ENCODE measurements around the gene TBC1D9.

The TBC1D9 gene

GRCh38 chr4:140703463-140703862, 52.7 kb downstream of the TBC1D9 start:
- no peak for TF ChIP-seq CTCF (IDR thresholded peaks at IDR 0.05; ENCODE audit: control insufficient read depth, insufficient read depth, low read depth, low read length, missing control alignments)
- H3K4me3 ChIP-seq (ENCODE audit: control insufficient read depth, low read depth, low read length) = no peak overlapping the region
- DNase-seq (ENCODE audit: low read depth) = no peak

GRCh38 chr4:140702096-140702757, 54.0 kb downstream of the TBC1D9 start:
- no peak overlapping the region for H3K4me3 ChIP-seq (ENCODE audit: control insufficient read depth, low read depth, low read length)
- no peak for TF ChIP-seq CTCF (IDR thresholded peaks at IDR 0.05; ENCODE audit: control insufficient read depth, insufficient read depth, low read depth, low read length, missing control alignments)
- DNase-seq (ENCODE audit: low read depth) = no peak

- DNase-seq (ENCODE audit: low read depth) = no peak
- no peak for TF ChIP-seq CTCF (IDR thresholded peaks at IDR 0.05; ENCODE audit: control insufficient read depth, insufficient read depth, low read depth, low read length, missing control alignments)
- H3K4me3 ChIP-seq (ENCODE audit: control insufficient read depth, low read depth, low read length) = no peak overlapping the region
These were observed 55.1 kb downstream of the TBC1D9 start for GRCh38 chr4:140701071-140701470.

GRCh38 chr4:140697709-140698560, 58.2 kb downstream of the TBC1D9 start:
- no peak for TF ChIP-seq CTCF (IDR thresholded peaks at IDR 0.05; ENCODE audit: control insufficient read depth, insufficient read depth, low read depth, low read length, missing control alignments)
- DNase-seq (ENCODE audit: low read depth) = no peak

GRCh38 chr4:140695483-140695882, 60.7 kb downstream of the TBC1D9 start:
- DNase-seq (ENCODE audit: low read depth) = no peak

More at GRCh38 chr4:140697709-140698560, 58.2 kb downstream of the TBC1D9 start:
- no peak overlapping the region for H3K4me3 ChIP-seq (ENCODE audit: control insufficient read depth, low read depth, low read length)

GRCh38 chr4:140693562-140693961, 62.6 kb downstream of the TBC1D9 start:
- no peak overlapping the region for H3K4me3 ChIP-seq (ENCODE audit: control insufficient read depth, low read depth, low read length)
- no peak for TF ChIP-seq CTCF (IDR thresholded peaks at IDR 0.05; ENCODE audit: control insufficient read depth, insufficient read depth, low read depth, low read length, missing control alignments)
- no peak for DNase-seq (ENCODE audit: low read depth)

More at GRCh38 chr4:140695483-140695882, 60.7 kb downstream of the TBC1D9 start:
- TF ChIP-seq CTCF (IDR thresholded peaks at IDR 0.05; ENCODE audit: control insufficient read depth, insufficient read depth, low read depth, low read length, missing control alignments) = no peak
- no peak overlapping the region for H3K4me3 ChIP-seq (ENCODE audit: control insufficient read depth, low read depth, low read length)

Data from AG09309 (cell line).